Measurements from ENCODE around the gene RAD51B.

The RAD51B gene

GRCh38 chr14:68527329-68527851 is 707.8 kb downstream of the RAD51B start:
- in situ Hi-C loops (cut with MboI; ENCODE audit: low sequenced_read_pairs): no loop called here

- in situ Hi-C loops (cut with MboI; ENCODE audit: low sequenced_read_pairs): no loop called here
Observed at GRCh38 chr14:68528040-68528687, 708.6 kb downstream of the RAD51B start.

GRCh38 chr14:68530443-68530842 is 710.9 kb downstream of the RAD51B start:
- in situ Hi-C loops (cut with MboI; ENCODE audit: low sequenced_read_pairs): no loop called here

- in situ Hi-C loops (cut with MboI; ENCODE audit: low sequenced_read_pairs): no loop called here
Observed at GRCh38 chr14:68532496-68532895, 712.9 kb downstream of the RAD51B start.

GRCh38 chr14:68534276-68534675 is 714.7 kb downstream of the RAD51B start:
- in situ Hi-C loops (cut with MboI; ENCODE audit: low sequenced_read_pairs): no loop called here

GRCh38 chr14:68535404-68536017 is 715.9 kb downstream of the RAD51B start:
- in situ Hi-C loops (cut with MboI; ENCODE audit: low sequenced_read_pairs): no loop called here

GRCh38 chr14:68536018-68536410 is 716.4 kb downstream of the RAD51B start:
- in situ Hi-C loops (cut with MboI; ENCODE audit: low sequenced_read_pairs): no loop called here

GRCh38 chr14:68538639-68539038 is 719.1 kb downstream of the RAD51B start:
- in situ Hi-C loops (cut with MboI; ENCODE audit: low sequenced_read_pairs): no loop called here

- in situ Hi-C loops (cut with MboI; ENCODE audit: low sequenced_read_pairs): no loop called here
Observed at GRCh38 chr14:68539241-68539737, 719.7 kb downstream of the RAD51B start.

- in situ Hi-C loops (cut with MboI; ENCODE audit: low sequenced_read_pairs): no loop called here
Observed at GRCh38 chr14:68539789-68540188, 720.2 kb downstream of the RAD51B start.

- in situ Hi-C loops (cut with MboI; ENCODE audit: low sequenced_read_pairs): no loop called here
Observed at GRCh38 chr14:68541178-68541896, 721.8 kb downstream of the RAD51B start.

GRCh38 chr14:68542346-68542745 is 722.8 kb downstream of the RAD51B start:
- in situ Hi-C loops (cut with MboI; ENCODE audit: low sequenced_read_pairs): no loop called here

- in situ Hi-C loops (cut with MboI; ENCODE audit: low sequenced_read_pairs): no loop called here
Observed at GRCh38 chr14:68543516-68543915, 723.9 kb downstream of the RAD51B start.

- in situ Hi-C loops (cut with MboI; ENCODE audit: low sequenced_read_pairs): no loop called here
Observed at GRCh38 chr14:68544081-68544892, 724.7 kb downstream of the RAD51B start.

GRCh38 chr14:68546839-68547238 is 727.3 kb downstream of the RAD51B start:
- in situ Hi-C loops (cut with MboI; ENCODE audit: low sequenced_read_pairs): no loop called here

- in situ Hi-C loops (cut with MboI; ENCODE audit: low sequenced_read_pairs): no loop called here
Observed at GRCh38 chr14:68547305-68548193, 728.0 kb downstream of the RAD51B start.

- in situ Hi-C loops (cut with MboI; ENCODE audit: low sequenced_read_pairs): no loop called here
Observed at GRCh38 chr14:68548194-68549076, 728.9 kb downstream of the RAD51B start.

GRCh38 chr14:68550338-68550715 is 730.7 kb downstream of the RAD51B start:
- in situ Hi-C loops (cut with MboI; ENCODE audit: low sequenced_read_pairs): no loop called here
